ENCODE measurements around the gene ZIC1. TPM values are rescaled to one million over a fixed set of nuclear protein-coding genes. Genes with fewer than 3 reads are reported as not detected.

ZIC1 gene
- polyA plus RNA-seq, 1 donor (not counting 4 experiments of a cell fraction or from before 2014, with no cell fraction given) = not detected

- dilution Hi-C loops (cut with MboI; ENCODE audit: extremely low pct_ligation_motif_present, low sequenced_read_pairs) = no loop called here
- DNase-seq (ENCODE audit: low read depth, low spot score) (no peak), FAIRE-seq (no peak)
- Histone ChIP-seq H2AFZ (ENCODE audit: control insufficient read depth, low read length) (no peak overlapping the region), H4K20me1 (ENCODE audit: control insufficient read depth, extremely low read depth, insufficient read depth, low read length) (no peaks in the 10 kb centered on the region), H3K36me3 (ENCODE audit: control insufficient read depth in 2 of 2, extremely low read depth in 1 of 2, insufficient read depth in 2 of 2, low read length in 2 of 2) (no peaks in the 10 kb centered on the region), H3K27me3 (ENCODE audit: control insufficient read depth, extremely low read depth, insufficient read depth, low read length) (peaks cover 99% of the 10 kb centered on the region), H3K79me2 (ENCODE audit: control insufficient read depth, insufficient read depth, low read length) (no peaks in the 10 kb centered on the region), H3K4me2 (ENCODE audit: control insufficient read depth, extremely low read depth, insufficient read depth, low read depth, low read length) (no peak overlapping the region), H3K9me3 (ENCODE audit: control insufficient read depth, low read depth, low read length) (peaks cover 14% of the 10 kb centered on the region), H3K9me1 (ENCODE audit: control insufficient read depth, extremely low read depth, insufficient read depth, low read length) (no peaks in the 10 kb centered on the region), H3K4me1 (ENCODE audit: control insufficient read depth, extremely low read depth, insufficient read depth, low read length) (no peaks in the 10 kb centered on the region), H3K9ac (ENCODE audit: control insufficient read depth, extremely low read depth, insufficient read depth, low read length) (no peak overlapping the region), H3K27ac (ENCODE audit: control insufficient read depth, insufficient read depth, low read length) (no peak overlapping the region), H3K4me3 (ENCODE audit: control insufficient read depth in 2 of 3, extremely low read depth in 1 of 3, insufficient read depth in 2 of 3, low read depth in 1 of 3, low read length in 3 of 3) (no peak overlapping the region)
- TF ChIP-seq EZH2 (IDR thresholded peaks at IDR 0.05; ENCODE audit: low read length) (peak; percentile 28), CTCF (optimal IDR thresholded peaks at IDR 0.05 in 1 of 3, IDR thresholded peaks at IDR 0.05 in 1 of 3, conservative IDR thresholded peaks at IDR 0.05 in 1 of 3; ENCODE audit: extremely low read depth in 1 of 3, insufficient read depth in 2 of 3, low read length in 3 of 3) (no peak)
Observed at GRCh38 chr3:147392625-147392946, 16.6 kb upstream of the ZIC1 start.

GRCh38 chr3:147393261-147393942 is 15.8 kb upstream of the ZIC1 start:
- H3K36me3 ChIP-seq (ENCODE audit: control insufficient read depth in 2 of 2, extremely low read depth in 1 of 2, insufficient read depth in 2 of 2, low read length in 2 of 2) = no peaks in the 10 kb centered on the region
- no peak overlapping the region for H3K27ac ChIP-seq (ENCODE audit: control insufficient read depth, insufficient read depth, low read length)
- no peaks in the 10 kb centered on the region for H4K20me1 ChIP-seq (ENCODE audit: control insufficient read depth, extremely low read depth, insufficient read depth, low read length)
- no peak overlapping the region for H3K9ac ChIP-seq (ENCODE audit: control insufficient read depth, extremely low read depth, insufficient read depth, low read length)
- TF ChIP-seq EZH2 (IDR thresholded peaks at IDR 0.05; ENCODE audit: low read length) (no peak), CTCF (optimal IDR thresholded peaks at IDR 0.05 in 1 of 3, IDR thresholded peaks at IDR 0.05 in 1 of 3, conservative IDR thresholded peaks at IDR 0.05 in 1 of 3; ENCODE audit: extremely low read depth in 1 of 3, insufficient read depth in 2 of 3, low read length in 3 of 3) (no peak)
- no peak for DNase-seq (ENCODE audit: low read depth, low spot score)
- dilution Hi-C loops (cut with MboI; ENCODE audit: extremely low pct_ligation_motif_present, low sequenced_read_pairs) = no loop called here
- H3K4me3 ChIP-seq (ENCODE audit: control insufficient read depth in 2 of 3, extremely low read depth in 1 of 3, insufficient read depth in 2 of 3, low read depth in 1 of 3, low read length in 3 of 3) = no peak overlapping the region
- no peak overlapping the region for H2AFZ ChIP-seq (ENCODE audit: control insufficient read depth, low read length)
- H3K79me2 ChIP-seq (ENCODE audit: control insufficient read depth, insufficient read depth, low read length) = no peaks in the 10 kb centered on the region
- H3K9me3 ChIP-seq (ENCODE audit: control insufficient read depth, low read depth, low read length) = peaks cover 14% of the 10 kb centered on the region
- H3K9me1 ChIP-seq (ENCODE audit: control insufficient read depth, extremely low read depth, insufficient read depth, low read length) = no peaks in the 10 kb centered on the region
- no peaks in the 10 kb centered on the region for H3K4me1 ChIP-seq (ENCODE audit: control insufficient read depth, extremely low read depth, insufficient read depth, low read length)
- no peak overlapping the region for H3K4me2 ChIP-seq (ENCODE audit: control insufficient read depth, extremely low read depth, insufficient read depth, low read depth, low read length)
- no peak for FAIRE-seq
- peaks cover 99% of the 10 kb centered on the region for H3K27me3 ChIP-seq (ENCODE audit: control insufficient read depth, extremely low read depth, insufficient read depth, low read length)

Measured in keratinocyte (primary cell).